NCI-H460 (cell line): ENCODE measurements around the gene RIPOR2. TPM values are rescaled to one million over a fixed set of nuclear protein-coding genes. Genes with fewer than 3 reads are reported as not detected.

ENCODE experiments used
- DNase-seq: peaks from one replicate; pipeline ENCODE4 v3.0.0-alpha.2; 2016; ENCODE audit warnings: low read depth; ENCODE audit errors: extremely low read depth
- total RNA-seq: library from RNA; depleted of rRNA; stranded (reverse); fragments of >200 nt; shearing (Covaris generic); gene quantifications from 2 replicates; pipeline ENCODE4 v1.2.3, GENCODE V29; 2014

Gene RIPOR2
- total RNA-seq, 1 experiment from 2014 or later, result 0.27 TPM

DNA sequence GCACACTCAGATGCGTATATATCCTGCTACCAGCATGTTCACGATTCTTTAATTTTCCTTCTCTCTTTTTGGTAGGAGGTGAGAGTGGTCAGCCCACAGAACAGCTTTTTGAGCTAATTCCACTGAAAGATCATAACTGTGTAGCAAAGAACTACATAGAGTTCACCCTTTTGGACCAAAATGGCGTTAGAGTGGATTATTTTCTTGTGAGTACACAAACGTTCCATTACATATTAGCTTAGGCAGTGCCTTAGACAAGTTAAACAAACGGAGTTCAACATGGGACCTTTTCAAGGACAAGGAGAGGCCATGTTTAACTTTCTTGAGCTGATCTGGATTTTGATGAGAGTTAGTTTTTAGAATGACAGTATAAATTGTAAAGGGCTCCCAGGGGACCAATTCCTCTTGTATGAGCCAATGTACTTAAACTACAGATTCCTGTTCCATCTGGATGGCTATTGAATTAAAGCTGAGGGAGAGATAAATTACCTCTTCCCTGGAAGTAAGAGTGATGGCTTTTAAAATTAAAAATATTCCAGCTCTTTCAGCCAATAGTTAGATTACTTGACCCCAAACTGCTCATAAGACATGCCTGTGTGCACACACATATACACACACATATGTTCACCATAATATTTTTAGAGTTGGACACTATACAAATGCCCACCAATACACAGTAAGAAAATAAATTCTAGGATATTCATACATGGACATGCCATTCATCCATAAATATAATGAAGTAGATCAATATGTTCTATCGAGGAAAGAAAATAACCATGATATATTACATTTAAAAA is 111.4 kb downstream of the RIPOR2 start:
- DNase-seq, result no peak

DNA sequence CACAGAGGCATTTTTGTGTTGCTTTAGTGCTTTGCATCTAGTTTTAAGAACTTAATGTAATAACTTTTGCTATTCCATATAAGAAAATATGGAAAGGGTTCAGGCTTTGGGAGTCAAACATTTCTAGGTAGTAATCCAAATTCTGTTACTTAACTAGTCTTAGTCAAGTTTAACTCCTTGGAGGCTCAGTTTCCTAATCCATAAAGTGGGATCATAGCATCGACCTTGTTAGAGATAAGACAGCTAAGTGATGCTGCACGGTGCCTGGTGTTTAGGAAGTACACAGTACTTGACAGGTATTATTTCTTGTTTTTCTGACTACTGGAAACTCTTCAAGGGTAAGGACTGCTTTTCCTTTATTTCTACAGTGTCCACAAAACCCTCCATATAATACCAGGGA is 112.6 kb downstream of the RIPOR2 start:
- DNase-seq, result no peak

- DNase-seq, result no peak
Observed at GRCh38 chr6:24822696-24823095, 113.1 kb downstream of the RIPOR2 start.

GRCh38 chr6:24821860-24822444 is 113.8 kb downstream of the RIPOR2 start:
- DNase-seq, result no peak

DNA sequence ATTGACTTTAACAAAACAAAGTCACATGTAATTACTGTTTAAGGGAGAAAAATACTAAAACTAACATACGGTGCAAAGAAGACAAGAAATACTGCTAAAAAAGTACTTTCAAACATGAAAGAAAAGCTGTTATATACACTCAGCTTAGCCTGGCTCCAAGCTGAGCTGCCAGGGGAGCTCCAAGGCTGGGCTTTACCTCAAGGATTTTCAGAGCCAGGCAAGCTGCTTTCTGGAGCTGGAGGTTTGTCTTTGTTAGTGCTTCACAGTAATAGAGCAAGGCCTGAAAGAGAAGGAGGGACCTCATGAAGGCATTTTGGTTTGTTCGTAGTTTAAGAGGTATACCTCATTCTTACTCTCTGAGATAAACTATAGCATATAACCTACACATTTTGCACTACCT is 117.4 kb downstream of the RIPOR2 start:
- no peak for DNase-seq

- no peak for DNase-seq
Observed at GRCh38 chr6:24809728-24810127, 126.0 kb downstream of the RIPOR2 start.

DNA sequence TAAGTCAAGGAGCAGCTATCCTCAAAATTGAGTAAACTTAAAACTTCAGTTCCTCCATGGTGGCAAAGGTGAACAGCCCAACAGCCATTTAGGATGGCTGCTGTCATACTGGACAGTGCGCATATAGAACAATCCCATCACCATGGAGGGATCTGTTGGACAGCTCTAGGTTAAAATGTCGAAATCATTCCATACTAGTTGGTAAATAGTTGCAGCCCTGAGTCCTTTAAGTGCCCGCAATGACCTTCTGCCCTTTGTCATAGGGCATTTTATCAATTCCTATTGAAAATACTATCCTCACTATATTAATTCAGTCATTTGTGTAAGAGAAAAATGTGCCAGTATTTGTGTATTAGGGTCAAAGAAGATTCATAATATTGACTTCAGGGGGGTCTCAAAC is 128.2 kb downstream of the RIPOR2 start:
- no peak for DNase-seq

- no peak for DNase-seq
Observed at GRCh38 chr6:24802271-24803059, 133.3 kb downstream of the RIPOR2 start.

GRCh38 chr6:24799541-24799915 is 136.2 kb downstream of the RIPOR2 start:
- no peak for DNase-seq

DNA sequence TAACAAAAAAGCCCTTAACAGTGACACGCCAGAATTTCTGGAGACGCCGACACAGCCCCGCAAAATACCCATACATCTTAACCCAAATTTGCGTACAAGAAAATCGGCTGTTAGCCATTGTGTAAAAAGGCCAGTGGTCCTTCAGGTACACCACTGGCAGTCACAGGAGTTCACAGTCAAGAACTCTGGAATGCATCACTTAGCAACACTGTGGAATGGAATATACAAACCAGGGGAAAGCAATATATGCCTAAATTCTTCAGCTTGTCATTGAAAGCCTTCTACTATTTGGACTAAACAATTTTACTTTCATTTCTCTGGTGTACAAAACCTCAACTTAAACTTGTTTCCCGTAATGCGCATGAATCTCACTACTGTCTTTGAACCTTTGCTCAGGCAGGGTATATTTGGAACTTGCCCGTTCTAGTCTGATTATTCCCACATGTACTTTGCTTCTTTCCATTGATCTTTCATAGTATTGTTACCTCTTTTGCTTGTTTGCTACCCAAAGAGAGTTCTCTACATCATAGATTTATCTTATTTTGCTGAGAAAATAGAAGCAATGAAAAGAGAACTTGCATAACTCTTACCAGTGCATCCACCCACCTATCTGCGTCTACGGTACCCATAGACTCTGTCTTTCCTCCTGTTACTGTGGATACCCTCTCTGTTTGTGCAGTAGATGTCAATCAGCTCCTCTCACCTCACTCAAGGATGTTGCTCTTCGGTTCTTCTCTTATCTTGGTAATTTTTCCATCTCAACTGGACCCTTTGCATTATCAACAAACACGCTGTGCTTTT is 136.8 kb downstream of the RIPOR2 start, which contains the start of gene ARMH2:
ARMH2 (minus strand) TSS at position 178 of the 801 bp plus-strand sequence; CDS start at position 118, 60 bp downstream.
- DNase-seq, result no peak

- DNase-seq, result no peak
Observed at GRCh38 chr6:24797596-24798216, 138.1 kb downstream of the RIPOR2 start.

GRCh38 chr6:24796616-24797290 is 139.0 kb downstream of the RIPOR2 start:
- DNase-seq, result no peak

DNA sequence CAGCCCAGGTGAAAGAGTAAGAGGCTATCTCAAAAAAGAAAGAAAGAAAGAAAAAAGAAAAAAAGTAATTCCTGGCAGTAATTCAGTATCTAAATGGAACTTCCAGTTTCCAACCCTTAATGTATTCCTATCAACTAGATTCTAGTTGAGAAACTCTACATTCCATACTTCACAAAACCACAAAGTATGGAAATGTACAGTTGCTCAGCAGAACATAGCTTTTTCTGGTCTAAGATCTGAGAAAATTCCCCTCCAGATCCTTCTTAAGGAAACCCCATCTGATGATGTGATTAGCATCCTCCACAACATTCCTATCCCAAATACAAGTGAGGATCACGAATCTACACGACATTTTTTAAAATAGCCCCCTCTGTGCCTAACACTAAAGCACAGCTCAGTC is 140.7 kb downstream of the RIPOR2 start:
- DNase-seq, result no peak

DNA sequence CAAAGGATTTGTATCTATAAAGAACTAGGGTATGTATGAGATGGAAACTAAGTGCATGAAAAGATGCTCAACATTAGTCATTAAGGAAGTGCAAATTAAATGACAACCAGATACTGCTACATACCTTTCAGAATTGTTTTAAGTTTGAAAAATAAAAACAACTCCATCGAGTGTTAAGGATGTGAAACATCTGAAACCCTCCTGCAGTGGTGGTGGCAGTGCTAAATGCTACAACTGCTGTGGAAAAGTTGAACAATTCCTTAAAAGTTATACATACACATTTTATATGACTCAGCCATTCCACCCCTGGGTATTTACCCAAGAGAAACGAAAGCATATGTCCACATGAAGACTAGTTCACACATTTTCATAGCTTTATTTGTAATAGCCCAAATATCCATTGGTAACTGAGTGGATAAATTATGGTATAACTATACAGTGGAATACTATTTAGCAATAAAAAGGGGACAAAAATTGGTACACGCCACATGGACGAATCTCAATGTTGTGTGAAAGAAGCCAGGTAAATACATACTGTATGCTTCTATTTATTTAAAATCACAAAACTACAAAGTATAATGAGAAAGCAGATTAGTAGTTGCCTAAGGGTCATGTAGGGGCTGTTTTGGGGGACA is 147.6 kb downstream of the RIPOR2 start:
- DNase-seq, result no peak

DNA sequence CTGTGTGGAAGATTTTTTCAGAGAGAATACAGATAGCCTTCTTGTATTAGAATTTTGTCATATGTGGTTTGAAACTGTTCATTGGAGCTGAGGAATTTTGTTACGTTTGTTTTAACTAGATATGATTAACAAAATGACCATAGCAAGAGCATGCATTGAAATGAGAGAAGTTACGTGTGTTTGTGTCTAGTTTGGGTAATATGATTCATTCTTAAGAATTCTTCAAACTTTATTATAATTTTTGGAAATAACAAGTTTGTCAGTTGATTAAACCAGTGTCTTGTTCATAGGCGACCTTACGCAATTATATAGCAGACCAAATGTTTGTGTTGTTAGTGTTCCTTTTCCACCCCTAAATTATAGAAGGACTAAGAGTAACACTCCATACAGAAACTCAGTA is 155.6 kb downstream of the RIPOR2 start:
- no peak for DNase-seq

GRCh38 chr6:24779416-24780016 is 156.2 kb downstream of the RIPOR2 start:
- no peak for DNase-seq

- DNase-seq, result no peak
Observed at GRCh38 chr6:24778878-24779277, 156.9 kb downstream of the RIPOR2 start.

DNA sequence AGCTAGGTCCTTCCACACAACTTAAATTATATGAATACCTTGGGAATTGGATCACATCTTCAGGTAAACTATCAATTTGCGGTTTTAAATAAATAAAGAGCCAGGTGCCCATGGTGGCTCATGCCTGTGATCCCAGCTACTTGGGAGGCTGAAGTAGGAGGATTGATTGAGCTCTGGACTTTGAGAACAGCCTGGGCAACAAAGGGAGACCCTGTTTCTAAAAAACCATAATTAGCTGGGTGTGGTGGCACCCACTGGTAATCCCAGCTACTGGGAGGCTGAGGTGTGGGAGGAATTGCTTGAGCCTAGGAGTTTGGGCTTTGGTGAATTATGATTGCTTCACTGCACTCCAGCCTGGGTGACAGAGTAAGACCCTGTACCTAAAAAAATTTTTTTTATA is 157.6 kb downstream of the RIPOR2 start:
- DNase-seq, result no peak

DNA sequence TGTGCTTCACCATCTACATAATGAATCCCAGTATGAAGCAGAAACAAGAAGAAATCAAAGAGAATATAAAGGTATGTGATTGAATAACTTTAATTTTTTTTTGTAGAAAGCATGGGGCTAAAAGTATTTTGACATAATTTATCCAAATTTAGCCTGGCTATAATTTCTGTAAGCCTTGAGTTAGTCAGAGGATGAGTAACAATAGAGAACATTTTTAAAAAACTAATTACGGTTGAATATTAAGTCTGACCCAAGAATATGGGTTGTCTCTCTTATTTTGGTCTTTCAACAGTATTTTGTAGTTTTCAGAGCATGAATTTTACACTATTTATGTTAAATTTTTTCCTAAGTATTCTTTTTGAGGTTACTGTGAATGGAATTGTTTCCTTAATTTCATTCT is 158.5 kb downstream of the RIPOR2 start:
- DNase-seq, result no peak
